ENCODE measurements around the gene TMEM231.

The TMEM231 gene, protein sequence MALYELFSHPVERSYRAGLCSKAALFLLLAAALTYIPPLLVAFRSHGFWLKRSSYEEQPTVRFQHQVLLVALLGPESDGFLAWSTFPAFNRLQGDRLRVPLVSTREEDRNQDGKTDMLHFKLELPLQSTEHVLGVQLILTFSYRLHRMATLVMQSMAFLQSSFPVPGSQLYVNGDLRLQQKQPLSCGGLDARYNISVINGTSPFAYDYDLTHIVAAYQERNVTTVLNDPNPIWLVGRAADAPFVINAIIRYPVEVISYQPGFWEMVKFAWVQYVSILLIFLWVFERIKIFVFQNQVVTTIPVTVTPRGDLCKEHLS

DNA sequence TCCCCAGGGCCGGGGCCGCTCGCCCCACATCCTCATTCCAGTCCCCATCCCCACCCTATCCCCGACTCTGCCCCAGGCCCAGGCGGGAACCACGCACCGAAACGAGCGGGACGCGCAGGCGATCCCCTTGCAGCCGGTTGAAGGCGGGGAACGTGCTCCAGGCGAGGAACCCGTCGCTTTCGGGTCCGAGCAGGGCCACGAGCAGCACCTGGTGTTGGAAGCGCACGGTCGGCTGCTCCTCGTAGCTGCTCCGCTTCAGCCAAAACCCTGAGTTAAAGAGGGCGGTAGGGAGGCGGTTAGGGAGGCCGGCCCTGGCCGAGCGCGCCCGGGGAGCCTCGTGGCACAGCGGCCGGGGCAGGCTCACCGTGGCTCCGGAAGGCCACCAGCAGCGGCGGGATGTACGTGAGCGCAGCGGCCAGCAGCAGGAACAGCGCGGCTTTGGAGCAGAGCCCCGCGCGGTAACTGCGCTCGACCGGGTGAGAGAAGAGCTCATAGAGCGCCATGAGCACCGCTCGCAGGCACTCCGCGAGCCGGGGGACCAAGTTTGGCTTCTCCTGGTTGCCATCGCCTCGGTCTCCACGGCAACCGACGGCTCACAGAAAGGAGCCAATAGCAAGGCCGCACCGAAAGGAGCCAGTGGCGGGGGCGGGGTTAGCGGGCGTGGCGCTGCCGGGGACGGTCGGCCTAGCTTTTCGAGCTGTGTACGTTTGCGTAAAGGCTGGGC, at the start of gene TMEM231:
Gene TMEM231 (minus strand): TSS at position 546 of the 724 bp plus-strand sequence. CDS start 43 bp downstream, at position 503.
- peak; percentile 95 for DNase-seq (ENCODE audit: low read depth)

DNA sequence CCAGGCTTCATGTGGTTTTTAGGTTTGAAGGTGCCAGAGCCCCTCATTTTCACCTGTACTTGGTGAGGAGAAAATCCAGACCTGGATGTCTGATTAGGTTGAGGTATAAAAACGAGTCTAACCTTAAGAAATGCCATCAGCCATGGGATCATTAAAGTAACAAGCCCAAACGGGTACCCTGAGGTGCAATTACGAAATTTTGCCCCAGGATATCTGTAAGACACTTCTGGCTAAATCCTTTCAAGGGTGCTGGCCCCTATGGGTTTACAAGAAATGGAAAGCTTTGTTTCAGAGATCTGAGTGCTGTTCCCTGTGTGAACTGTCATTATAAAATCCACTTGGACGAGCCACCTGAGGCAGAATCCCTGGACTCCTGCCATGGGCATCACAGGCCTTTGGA, 47.2 kb upstream of the TMEM231 start:
- DNase-seq (ENCODE audit: low read depth) = no peak

DNA sequence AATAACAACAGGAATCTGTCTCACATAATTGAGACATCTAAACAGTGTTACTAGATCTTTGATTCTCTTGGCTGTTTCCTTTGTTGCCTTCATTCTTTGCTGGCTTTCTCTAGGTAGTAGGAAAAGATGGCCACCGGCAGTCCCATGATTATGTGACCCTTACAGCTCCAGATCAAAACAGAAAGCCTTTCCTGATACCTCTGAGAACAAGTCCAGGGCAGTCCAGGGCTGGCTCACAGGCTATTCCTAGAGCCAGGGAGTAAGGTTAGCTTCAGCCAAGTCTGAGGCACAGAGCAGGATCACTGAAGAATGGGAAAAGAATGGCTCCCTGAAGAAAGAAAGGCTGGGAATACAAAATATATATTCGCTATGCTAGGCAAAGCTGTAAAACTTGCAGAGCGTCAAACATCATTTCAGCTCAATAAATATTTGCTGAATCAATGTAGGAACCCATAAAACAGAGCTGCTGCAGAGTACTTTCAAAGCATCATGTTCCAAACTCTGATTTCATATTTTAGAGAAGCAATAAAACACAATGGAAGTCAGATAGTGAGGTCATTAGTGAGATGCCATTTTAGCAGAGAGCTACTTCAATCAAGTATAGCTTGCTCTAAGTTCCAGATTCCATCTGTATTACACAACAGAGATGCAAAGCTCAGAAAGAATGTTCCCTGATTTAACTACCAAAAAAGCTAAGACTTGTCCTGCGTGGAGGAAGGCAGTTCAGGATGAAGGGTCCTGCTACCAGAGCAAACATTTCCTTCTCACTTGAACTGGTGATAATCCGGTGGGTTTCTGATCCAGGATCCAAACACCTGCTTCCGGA, 43.6 kb upstream of the TMEM231 start:
- peak; percentile 61 for DNase-seq (ENCODE audit: low read depth)

DNA sequence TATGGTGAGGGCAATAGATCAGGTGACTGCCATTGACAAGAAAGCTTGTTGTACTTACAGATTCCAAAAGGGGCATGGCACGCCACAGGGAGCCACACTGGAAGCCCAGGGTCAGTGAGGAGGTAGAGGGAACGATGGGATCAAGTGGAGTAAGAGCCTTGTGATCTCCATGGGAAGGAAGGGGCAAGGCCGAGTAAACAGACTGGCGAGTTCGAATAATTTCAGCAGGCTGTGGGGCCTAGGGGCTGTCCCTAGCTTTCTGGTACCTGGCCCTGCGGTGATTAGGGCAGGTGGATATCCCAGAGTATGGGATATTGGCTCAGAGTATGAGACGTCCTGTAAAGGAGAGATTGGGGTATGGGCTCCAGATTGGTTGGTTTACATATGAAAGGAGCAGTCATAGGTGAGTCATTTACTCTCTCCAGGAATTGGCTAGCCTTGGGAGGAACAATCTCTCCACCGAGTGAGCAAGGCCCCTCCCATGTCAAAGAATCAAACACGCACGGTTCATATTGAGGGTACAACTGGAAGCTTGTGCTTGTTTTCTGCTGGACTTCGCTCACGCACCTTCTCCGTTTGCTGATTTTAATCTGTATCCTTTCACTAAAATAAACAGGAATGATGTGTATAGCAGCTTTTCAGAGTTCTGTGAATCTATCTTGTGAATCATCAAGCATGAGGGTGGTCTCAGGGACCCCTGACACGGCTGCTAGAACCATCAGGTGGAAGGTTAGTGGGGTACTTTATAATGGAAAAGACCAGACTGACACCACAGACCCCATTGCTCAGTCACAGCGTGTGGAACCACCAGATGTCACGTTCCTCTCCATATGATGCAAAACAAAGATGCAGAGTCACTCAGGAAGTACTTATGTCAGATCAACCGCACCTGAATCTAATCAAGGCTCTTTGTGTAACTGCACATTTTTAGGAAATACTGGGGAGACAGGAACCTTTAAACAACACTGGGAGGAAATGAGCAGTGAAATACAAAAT, 38.1 kb upstream of the TMEM231 start:
- DNase-seq (ENCODE audit: low read depth) = peak; percentile 90

DNA sequence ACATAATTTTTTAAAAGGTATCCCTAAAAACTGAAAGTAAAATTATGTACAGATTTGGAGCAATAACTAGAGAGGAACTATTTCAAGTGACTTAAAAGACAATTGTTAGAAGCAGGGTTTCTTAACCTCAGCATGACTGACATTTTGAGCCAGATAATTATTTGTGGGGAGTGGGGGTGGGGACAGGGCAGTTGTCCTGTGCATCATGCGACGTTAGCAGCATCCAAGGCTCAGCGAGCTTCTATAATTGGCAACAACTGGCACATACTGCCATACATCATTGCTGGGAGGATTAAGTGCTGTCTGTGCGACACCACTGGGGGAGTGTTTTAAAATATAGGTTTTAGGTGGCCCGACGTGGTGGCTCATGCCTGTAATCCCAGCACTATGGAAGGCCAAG, 37.3 kb upstream of the TMEM231 start:
- no peak for DNase-seq (ENCODE audit: low read depth)

DNA sequence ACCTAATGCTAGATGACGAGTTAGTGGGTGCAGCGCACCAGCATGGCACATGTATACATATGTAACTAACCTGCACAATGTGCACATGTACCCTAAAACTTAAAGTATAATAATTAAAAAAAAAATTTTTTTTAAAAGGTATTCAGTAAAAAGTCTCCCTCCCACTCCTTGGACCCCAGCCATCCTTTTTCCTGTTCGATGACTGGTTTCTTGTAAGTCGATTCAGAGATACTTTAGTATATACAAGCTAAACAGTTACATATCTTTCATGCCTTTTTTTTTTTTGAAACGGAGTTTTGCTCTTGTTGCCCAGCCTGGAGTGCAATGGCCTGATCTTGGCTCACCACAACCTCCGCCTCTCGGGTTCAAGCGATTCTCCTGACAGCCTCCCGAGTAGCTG, 35.9 kb upstream of the TMEM231 start:
- peak; percentile 42 for DNase-seq (ENCODE audit: low read depth)

DNA sequence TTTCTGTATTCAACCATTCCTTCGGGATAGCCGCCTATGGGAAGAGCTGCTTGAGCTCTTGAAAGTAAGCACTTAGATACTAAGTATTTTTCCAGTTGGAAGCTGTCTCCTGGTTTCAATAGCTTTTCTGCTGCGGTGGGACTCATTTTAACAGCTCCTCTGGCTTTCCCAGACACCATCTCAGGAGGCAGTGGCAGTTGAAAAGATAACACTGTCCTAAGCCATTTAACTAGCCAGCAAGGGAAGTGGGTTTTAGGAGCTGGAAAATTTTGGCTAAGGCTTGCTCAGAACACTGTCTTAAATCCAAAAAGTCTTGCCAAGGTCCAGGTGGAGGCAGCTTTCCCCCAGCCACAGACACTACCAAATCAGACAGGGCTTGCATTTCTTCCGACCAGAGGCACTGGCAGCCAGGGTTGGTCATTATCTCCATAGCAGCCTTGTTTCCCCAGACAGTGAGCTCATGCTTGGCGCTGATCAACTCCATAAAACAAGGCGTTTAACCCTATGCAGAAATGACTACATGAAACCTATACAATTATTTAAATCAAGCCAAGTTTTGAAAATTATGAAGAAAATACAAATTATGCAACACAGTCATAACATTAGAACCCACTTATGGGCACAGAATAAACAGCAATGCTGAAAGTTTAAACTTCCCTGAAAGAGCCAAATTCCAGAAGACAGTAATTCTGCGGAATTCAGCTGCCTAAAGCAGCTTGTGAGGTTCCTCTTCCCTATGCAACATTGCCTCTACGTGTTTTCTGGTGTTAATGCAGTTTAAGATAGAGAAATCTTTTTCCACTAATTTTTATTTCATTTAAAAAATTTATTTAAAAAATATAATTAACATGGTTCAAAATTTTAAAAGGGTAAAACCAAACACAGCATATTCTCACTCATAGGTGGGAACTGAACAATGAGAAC, 35.1 kb upstream of the TMEM231 start:
- DNase-seq (ENCODE audit: low read depth) = peak; percentile 90

DNA sequence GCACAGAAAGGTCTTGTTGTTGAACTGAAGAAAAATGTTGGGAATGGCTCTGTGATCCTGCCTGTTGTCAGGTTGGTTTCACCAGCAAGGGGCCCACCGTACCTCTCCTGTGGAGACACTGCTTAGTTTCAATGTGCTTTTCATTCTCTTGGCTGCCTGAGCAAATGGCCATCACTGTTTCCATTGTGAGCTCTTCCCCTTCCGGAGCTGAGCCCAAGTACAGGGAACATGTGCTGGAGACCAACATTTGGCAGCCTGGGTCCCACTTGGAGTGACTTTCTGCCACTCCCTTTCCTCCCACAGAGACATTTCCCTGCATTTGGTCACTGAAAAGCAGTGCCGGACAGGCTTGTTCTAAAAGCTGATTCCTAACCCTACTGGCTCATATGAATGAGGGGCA, 33.3 kb upstream of the TMEM231 start:
- DNase-seq (ENCODE audit: low read depth) = no peak

DNA sequence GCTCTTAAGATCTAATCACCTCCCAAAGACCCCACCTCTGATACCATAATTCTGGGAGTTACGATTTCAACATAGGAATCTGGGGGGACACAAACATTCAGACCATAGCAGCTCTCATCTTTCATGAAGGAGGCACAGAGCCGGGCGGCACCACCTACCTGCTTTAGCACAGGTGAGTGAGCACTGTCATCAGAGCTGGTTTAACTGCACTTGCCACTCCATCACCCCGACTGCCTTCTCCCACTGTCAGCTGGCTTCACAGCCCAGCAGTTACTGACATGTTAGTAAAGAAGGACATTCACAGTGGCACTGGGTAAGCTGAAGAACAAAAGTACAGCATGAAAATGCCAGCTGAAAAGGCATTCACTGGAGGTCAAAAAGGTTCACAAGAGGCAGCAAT, 32.7 kb upstream of the TMEM231 start:
- DNase-seq (ENCODE audit: low read depth) = no peak

DNA sequence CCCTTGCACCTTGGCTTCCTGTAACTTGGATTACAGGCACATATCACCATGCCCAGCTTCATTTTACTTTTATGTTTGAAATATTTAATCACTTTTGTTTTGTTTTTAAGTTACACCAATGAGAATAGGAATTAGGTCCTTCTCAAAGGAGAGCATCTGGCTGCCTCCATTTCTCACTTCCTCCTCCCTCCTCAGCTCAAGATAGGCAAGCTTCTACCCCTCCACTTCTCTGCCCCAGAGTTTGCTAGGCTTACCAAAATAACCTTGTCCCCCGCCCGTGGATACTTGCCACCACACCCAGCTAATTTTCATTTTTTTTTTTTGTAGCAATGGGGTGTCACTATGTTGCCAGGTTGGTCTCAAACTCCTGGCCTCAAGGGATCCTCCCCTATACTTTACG, 28.1 kb upstream of the TMEM231 start:
- no peak for DNase-seq (ENCODE audit: low read depth)

DNA sequence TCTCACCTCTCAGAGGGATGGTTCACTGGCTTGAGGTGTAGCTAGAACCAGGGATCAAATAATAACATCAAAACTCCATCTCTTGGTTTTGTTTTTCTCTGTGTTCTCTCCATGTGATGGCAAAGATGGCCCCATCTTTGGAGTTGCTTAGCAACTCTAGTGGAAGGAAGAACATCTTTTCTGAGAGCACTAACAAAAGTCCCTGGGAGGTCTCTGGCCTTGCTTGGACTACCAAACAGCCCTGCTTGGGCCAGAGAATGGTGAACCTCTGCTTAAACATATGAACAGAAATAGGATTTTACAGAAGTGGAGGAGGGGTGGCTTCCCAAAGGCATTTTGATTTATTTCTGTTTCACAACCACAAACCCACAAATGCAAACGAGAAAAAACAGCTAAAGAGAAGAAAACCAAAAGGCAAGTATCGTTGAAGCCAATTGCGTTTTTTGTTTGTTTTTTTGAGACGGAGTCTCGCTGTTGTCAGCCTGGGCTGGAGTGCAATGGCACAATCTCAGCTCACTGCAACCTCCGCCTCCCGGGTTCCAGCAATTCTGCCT, 23.3 kb upstream of the TMEM231 start:
- DNase-seq (ENCODE audit: low read depth) = no peak

DNA sequence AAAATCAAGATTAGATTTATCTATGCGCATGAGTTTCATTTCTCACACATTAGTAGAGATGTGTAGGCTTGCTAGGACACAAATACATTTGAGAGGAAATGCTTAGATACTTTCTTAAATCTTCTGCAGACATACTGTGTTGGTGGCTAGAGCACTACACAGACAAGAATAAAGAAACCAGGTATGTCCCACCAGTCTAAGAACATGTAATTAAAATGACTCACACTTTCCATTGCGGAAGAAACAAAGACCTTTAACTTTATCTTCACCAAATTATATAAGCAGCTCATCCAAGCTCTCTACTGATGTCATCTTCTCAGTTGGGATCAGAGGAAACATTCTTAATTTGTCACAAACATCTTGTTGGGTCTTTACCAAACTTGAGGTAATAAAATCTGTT, 22.7 kb upstream of the TMEM231 start:
- DNase-seq (ENCODE audit: low read depth) = peak; percentile 6

DNA sequence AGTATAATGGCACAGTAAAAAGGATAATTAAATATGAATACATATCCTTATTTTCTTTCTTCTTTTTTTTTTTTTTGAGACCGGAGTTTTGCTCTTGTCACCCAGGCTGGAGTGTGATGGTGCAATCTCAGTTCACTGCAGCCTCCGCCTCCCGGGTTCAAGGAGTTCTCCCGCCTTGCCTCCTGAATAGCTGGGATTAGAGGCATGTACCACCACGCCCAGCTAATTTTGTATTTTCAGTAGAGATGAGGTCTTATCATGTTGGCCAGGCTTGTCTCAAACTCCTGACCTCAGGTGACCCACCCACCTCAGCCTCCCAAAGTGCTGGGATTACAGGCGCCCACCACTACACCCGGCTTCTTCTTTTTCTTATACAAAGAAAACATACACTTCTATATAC, 22.2 kb upstream of the TMEM231 start:
- DNase-seq (ENCODE audit: low read depth) = no peak

DNA sequence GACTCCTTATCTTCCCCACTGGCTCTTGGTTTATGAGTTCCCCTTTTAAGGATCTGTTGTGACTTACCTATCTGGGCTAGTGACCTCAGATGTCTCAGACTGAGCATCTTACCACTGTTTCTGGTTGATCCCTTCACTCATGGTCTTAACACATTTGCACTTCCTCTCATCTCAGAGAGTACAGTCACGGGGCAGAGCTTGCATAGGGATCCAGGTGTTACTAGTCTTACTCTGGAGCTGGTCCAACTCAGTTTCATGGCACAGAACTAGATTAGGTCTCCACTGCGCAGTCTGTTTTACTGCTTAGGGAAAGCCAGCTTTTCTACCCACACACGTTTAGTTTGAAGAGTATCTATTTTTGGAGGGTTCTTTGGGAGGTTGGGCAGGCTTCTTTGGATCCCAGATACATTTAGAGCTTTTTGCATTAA, 20.3 kb upstream of the TMEM231 start:
- no peak for DNase-seq (ENCODE audit: low read depth)

DNA sequence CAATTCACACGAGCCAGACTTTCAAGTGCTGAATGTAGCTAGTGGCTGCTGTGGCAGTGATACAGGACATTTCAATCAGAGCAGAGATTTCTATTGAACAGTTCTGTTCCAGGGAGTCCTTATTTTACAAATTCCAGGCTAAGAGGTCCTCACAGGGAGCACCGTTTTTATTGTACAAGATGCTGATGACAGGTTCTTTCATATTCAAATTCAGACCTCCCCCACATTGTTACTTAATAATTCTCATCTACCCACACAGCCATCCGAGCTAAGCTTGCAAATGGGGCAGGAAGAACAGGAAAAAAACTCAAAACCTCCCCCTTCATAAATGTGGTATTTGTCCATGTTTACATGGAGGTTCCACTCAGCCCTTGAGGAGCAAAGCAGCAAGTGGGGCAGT, 19.9 kb upstream of the TMEM231 start:
- no peak for DNase-seq (ENCODE audit: low read depth)

DNA sequence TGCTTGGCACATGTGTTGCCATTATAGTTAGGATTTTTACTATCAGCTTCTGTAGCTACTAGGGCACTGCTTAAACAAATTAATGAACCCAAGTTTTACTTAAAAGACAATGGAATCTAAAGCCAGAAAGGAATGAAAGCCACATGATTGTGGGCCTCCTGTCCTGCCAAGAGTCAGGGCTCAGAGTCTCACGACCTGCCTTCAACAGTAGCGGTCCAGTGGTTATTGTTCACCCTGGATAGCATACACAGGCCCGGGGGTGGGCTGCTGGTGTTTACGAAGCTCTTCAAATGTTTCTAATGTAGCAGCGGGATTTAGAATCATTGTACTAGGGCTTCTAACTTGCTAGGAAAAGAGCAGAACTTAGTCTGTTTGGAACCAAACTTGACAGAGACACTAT, 17.9 kb upstream of the TMEM231 start:
- no peak for DNase-seq (ENCODE audit: low read depth)

DNA sequence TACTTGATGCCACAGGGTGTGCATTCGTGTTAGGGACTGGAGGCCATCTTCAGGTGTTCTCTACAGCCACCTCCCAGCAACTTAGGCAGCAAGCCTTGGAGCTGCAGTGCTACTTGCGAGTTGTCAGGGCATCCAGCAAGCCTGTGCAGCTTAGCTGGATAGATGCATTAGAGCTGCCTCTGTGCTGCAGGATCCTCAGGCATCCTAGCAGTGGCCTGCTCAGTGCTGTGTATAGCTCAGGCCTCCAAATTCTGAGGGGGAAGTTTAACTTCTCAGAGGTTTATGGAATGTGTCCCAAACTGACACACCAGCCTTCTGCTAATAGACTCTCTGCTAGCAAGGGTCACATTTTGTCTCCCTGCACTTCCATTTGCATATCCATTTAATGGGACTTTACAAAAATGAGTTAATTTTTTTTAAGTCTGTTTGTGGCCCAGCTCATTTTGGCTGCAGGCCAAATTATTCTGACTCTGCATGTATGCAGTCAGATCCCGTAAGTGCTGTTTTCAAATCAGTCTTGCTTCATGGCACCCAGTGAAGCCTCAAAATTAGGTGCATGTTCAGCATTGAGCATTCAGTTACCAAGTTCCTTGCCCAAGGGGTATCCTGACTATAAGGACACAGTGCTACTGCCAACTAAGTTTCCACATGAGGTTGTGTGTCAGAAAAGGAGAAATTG, 17.0 kb upstream of the TMEM231 start:
- peak; percentile 24 for DNase-seq (ENCODE audit: low read depth)

DNA sequence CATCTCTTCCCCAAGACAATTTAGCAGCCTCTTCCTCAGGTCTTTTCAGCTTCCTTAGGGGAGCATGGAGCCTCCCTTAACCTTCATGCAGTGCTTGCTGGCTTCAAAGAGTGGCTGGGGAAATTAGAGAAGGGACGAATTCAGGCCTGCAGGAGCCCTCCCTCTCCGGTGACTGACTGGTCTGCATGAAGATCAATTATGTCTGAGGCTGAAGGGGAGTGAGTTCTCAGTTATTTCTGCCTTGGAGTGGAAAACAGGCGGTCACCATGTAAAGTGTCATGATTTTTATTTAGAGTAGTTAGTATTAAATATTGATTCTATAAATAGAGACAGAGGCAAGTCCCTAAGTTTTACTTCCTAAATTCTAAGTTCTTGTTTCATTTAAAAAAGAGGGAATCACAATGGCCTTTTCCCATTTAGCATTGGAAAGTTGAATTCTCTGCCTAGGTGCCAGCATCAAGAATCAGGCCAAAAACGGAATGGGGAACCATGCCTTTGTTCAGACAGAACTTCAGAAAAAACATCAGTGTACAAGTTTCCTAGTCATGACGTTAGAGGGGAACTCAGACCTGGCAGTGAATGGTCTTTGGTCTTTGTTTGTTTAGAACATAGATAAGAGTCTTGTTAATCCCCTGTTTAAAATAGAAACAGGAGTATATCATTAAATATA, 14.5 kb upstream of the TMEM231 start:
- DNase-seq (ENCODE audit: low read depth) = no peak

DNA sequence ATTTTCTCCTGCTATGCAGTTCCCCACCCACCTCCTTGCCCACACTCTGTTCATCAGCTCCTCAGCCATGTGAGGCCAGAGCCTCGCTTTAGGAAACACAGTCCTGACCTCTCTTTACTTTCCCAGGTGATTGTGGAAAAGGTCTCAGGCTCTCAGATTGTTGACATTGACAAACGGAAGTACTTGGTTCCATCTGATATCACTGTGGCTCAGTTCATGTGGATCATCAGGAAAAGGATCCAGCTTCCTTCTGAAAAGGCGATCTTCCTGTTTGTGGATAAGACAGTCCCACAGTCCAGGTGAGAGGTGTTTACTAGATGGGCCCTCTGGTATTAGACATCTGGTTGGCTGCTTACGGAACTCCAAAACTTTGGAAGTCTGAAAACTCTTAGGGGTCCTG, 11.9 kb upstream of the TMEM231 start:
- DNase-seq (ENCODE audit: low read depth) = no peak
